ENCODE results near the gene GMDS.

DNA sequence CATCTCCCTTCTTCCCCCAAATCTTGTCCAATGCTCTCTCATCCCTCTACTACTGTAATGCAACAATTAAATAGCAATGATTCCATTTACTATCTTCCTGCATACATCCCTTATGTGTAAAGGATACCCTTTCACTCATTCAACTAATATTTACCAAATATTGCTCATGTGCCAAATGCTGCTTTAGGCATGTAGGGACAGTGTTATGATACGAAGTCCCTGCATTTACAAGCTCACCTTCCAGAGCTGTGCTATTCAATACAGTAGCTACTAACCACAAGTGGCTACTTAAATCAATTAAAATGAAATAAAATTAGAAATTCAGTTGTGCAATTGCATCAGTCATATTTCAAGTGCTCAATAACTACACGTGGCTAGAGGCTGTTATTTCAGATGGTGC is 41.1 kb downstream of the GMDS start:
- TF ChIP-seq, protein P1, sequence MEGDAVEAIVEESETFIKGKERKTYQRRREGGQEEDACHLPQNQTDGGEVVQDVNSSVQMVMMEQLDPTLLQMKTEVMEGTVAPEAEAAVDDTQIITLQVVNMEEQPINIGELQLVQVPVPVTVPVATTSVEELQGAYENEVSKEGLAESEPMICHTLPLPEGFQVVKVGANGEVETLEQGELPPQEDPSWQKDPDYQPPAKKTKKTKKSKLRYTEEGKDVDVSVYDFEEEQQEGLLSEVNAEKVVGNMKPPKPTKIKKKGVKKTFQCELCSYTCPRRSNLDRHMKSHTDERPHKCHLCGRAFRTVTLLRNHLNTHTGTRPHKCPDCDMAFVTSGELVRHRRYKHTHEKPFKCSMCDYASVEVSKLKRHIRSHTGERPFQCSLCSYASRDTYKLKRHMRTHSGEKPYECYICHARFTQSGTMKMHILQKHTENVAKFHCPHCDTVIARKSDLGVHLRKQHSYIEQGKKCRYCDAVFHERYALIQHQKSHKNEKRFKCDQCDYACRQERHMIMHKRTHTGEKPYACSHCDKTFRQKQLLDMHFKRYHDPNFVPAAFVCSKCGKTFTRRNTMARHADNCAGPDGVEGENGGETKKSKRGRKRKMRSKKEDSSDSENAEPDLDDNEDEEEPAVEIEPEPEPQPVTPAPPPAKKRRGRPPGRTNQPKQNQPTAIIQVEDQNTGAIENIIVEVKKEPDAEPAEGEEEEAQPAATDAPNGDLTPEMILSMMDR (IDR thresholded peaks at IDR 0.05) = no peak
- no peak for TF ChIP-seq POLR2A (IDR thresholded peaks at IDR 0.05)

Measured in heart left ventricle (tissue), 13 donors.